ENCODE results near the gene PTGIR.

- TF ChIP-seq EZH2 (IDR thresholded peaks at IDR 0.05; ENCODE audit: insufficient read depth, poor library complexity, severe bottlenecking) (no peak), EZH2phosphoT487 (IDR thresholded peaks at IDR 0.05; ENCODE audit: insufficient read depth, low read depth) (no peak)
These were observed 4.2 kb downstream of the PTGIR start for GRCh38 chr19:46620716-46621115.
